Stimulated activated CD4-positive, alpha-beta T cell treated with anti-CD3 and anti-CD28 coated beads, Interleukin-15, amount 100 ng/mL, for 24 hours (primary cell): ENCODE results near the gene PNMA8A.

Experiments used
- DNase-seq: peaks from one replicate; pipeline ENCODE4 v3.0.0-alpha.2; 2020

PNMA8A gene

GRCh38 chr19:46491975-46492682 lies 20.8 kb upstream of the PNMA8A start:
- no peak for DNase-seq

GRCh38 chr19:46490774-46491173 lies 19.4 kb upstream of the PNMA8A start:
- DNase-seq = no peak

- peak; percentile 35 for DNase-seq
These were observed 18.3 kb upstream of the PNMA8A start for GRCh38 chr19:46489445-46490272.

GRCh38 chr19:46488551-46488950 lies 17.2 kb upstream of the PNMA8A start:
- peak; percentile 6 for DNase-seq

- DNase-seq = peak; percentile 85
These were observed 16.6 kb upstream of the PNMA8A start for GRCh38 chr19:46487802-46488445.

- no peak for DNase-seq
These were observed 15.9 kb upstream of the PNMA8A start for GRCh38 chr19:46487178-46487801.

GRCh38 chr19:46486358-46486757 lies 15.0 kb upstream of the PNMA8A start:
- DNase-seq = no peak

GRCh38 chr19:46484656-46485055 lies 13.3 kb upstream of the PNMA8A start:
- DNase-seq = no peak

- no peak for DNase-seq
These were observed 11.3 kb upstream of the PNMA8A start for GRCh38 chr19:46482631-46483030.

- DNase-seq = no peak
These were observed 10.6 kb upstream of the PNMA8A start for GRCh38 chr19:46481947-46482346.

GRCh38 chr19:46481223-46481848 lies 10.0 kb upstream of the PNMA8A start:
- DNase-seq = no peak

GRCh38 chr19:46480415-46480814 lies 9.1 kb upstream of the PNMA8A start:
- DNase-seq = no peak

- DNase-seq = peak; percentile 34
These were observed 7.1 kb upstream of the PNMA8A start for GRCh38 chr19:46478356-46478986.

- DNase-seq = no peak
These were observed 4.6 kb upstream of the PNMA8A start for GRCh38 chr19:46475986-46476385.

GRCh38 chr19:46474211-46474610 lies 2.8 kb upstream of the PNMA8A start:
- DNase-seq = no peak

- DNase-seq = no peak
These were observed 1.2 kb upstream of the PNMA8A start for GRCh38 chr19:46472592-46472991.

- DNase-seq = no peak
These were observed 614 bp upstream of the PNMA8A start for GRCh38 chr19:46471811-46472543.

GRCh38 chr19:46470376-46470775 lies 987 bp downstream of the PNMA8A start:
- DNase-seq = no peak

- DNase-seq = no peak
These were observed 1.7 kb downstream of the PNMA8A start for GRCh38 chr19:46469541-46470185.

GRCh38 chr19:46466536-46467196 lies 4.7 kb downstream of the PNMA8A start:
- peak; percentile 29 for DNase-seq

GRCh38 chr19:46463516-46463915 lies 7.8 kb downstream of the PNMA8A start:
- DNase-seq = no peak
